K562 (cell line): Measurements from ENCODE around the gene GPR183. TPM values are rescaled to one million over a fixed set of nuclear protein-coding genes. Genes with fewer than 3 reads are reported as not detected.

Source experiments
- ATAC-seq: fragments of 200-7000 bp; cut with Tn5 transposase; 3 replicates; pipeline ENCODE4 v1.9.1; 2020; ENCODE audit warnings: moderate library complexity
- BruUV-seq: library from RNA; stranded (reverse); fragments of 400-500 nt; replicated peaks from 2 replicates; lab custom pipeline; 2021; lab: Mats Ljungman, UMichigan
- CTCF ChIA-PET: fragments of 300-600 bp; formaldehyde crosslinking; extraction: SDS; loops from one replicate; lab custom pipeline; 2021; ENCODE audit warnings: low intra/inter-chr PET ratio; lab: Yijun Ruan, JAX
- POLR2A ChIA-PET: fragments of 300-600, 350-650 bp; sonication (Branson Sonifier 250); formaldehyde crosslinking; extraction: SDS; loops from one replicate; lab custom pipeline; 2021; ENCODE audit warnings: antibody characterized with exemption, inconsistent platforms; lab: Yijun Ruan, JAX
- DNase-seq, 4 experiments: peaks; one replicate each; pipeline versions ENCODE4 v3.0.0 to v3.0.0-alpha.2; 2011 to 2018; ENCODE audit warnings: low spot score in 3 of 4, mixed read lengths in 3 of 4; ENCODE audit errors: extremely low read depth in 1 of 4
- FAIRE-seq: peaks from 2 replicates; lab custom pipeline; 2011; peaks lifted over from hg19 to GRCh38; lab: Jason Lieb, UNC
- H2AFZ ChIP-seq: 2 replicates; pipeline ENCODE4 v1.6.0; 2011; ENCODE audit warnings: low read depth, low read length, control low read depth, inconsistent platforms
- H3K27ac ChIP-seq: fragments of 200-600 bp; 3 replicates; pipeline ENCODE4 v1.8.0; 2011; ENCODE audit warnings: low read depth, mild to moderate bottlenecking, control low read depth, inconsistent platforms, low read length, moderate library complexity, mixed read lengths; ENCODE audit errors: extremely low read depth
- H3K27me3 ChIP-seq, 2 experiments: fragments of 300-600 bp in 1 of 2; 2 replicates in 1 of 2; 3 replicates in 1 of 2; pipeline versions ENCODE4 v1.6.0 to v1.8.0; 2011; ENCODE audit warnings: inconsistent platforms in 2 of 2, low read length in 2 of 2, mild to moderate bottlenecking in 1 of 2, mixed read lengths in 1 of 2, moderate library complexity in 1 of 2; ENCODE audit not compliant: control insufficient read depth in 2 of 2, insufficient read depth in 2 of 2
- H3K36me3 ChIP-seq: fragments of 300-600 bp; 3 replicates; pipeline ENCODE4 v1.8.0; 2011; ENCODE audit warnings: mild to moderate bottlenecking, low read length, inconsistent platforms; ENCODE audit not compliant: control insufficient read depth, insufficient read depth
- H3K4me1 ChIP-seq, 2 experiments: fragments of 200-600 bp in 1 of 2; replicated peaks in 1 of 2; 2 replicates in 1 of 2; 3 replicates in 1 of 2; pipeline versions ENCODE4 v1.5.1 to v1.8.0; 2011; ENCODE audit warnings: inconsistent platforms in 2 of 2, low read length in 2 of 2, mild to moderate bottlenecking in 1 of 2, mixed read lengths in 1 of 2, moderate library complexity in 1 of 2; ENCODE audit not compliant: control insufficient read depth in 2 of 2, insufficient read depth in 2 of 2
- H3K4me2 ChIP-seq: 2 replicates; pipeline ENCODE4 v1.6.1; 2011; ENCODE audit warnings: low read length, control low read depth, inconsistent platforms, mixed read lengths; ENCODE audit not compliant: insufficient read depth
- H3K4me3 ChIP-seq: fragments of 200-600 bp; sonication (generic), shearing (Covaris generic); 2 replicates; pipeline ENCODE4 v1.5.1; 2016; ENCODE audit warnings: control low read depth, inconsistent platforms
- H3K79me2 ChIP-seq: fragments of 200-600 bp; 3 replicates; pipeline ENCODE4 v1.8.0; 2011; ENCODE audit warnings: low read length, inconsistent platforms; ENCODE audit not compliant: control insufficient read depth, insufficient read depth
- H3K9ac ChIP-seq, 2 experiments: 2 replicates each; pipeline versions ENCODE4 v1.6.0 to v1.6.1; 2011; ENCODE audit warnings: low read depth in 2 of 2, low read length in 2 of 2, control low read depth in 1 of 2, inconsistent platforms in 1 of 2, mild to moderate bottlenecking in 1 of 2, mixed read lengths in 1 of 2; ENCODE audit not compliant: insufficient read depth in 1 of 2
- H3K9me1 ChIP-seq: one replicate; pipeline ENCODE4 v1.6.0; 2011; ENCODE audit warnings: inconsistent platforms, mild to moderate bottlenecking, low read length, moderate library complexity; ENCODE audit not compliant: control insufficient read depth, insufficient read depth
- H3K9me3 ChIP-seq: replicated peaks from 2 replicates; pipeline ENCODE4 v1.5.1; 2011; ENCODE audit warnings: low read depth, low read length, inconsistent platforms; ENCODE audit not compliant: control insufficient read depth, insufficient read depth
- H4K20me1 ChIP-seq: replicated peaks from 2 replicates; pipeline ENCODE4 v1.6.1; 2011; ENCODE audit warnings: low read length, inconsistent platforms, mixed read lengths; ENCODE audit not compliant: control insufficient read depth, insufficient read depth
- CBX8 ChIP-seq: fragments of 200-600 bp; sonication (generic); IDR thresholded peaks from 2 replicates; pipeline ENCODE4 v1.6.1; 2012; ENCODE audit warnings: borderline replicate concordance, mixed run types, low read depth, mild to moderate bottlenecking, moderate library complexity, mixed read lengths, low read length, control low read depth, inconsistent platforms; ENCODE audit not compliant: poor library complexity, severe bottlenecking; ENCODE audit errors: extremely low read depth
- CREM ChIP-seq: IDR thresholded peaks from 2 replicates; pipeline ENCODE4 v1.6.1; 2014; ENCODE audit warnings: antibody characterized with exemption, low read depth
- TFAM ChIP-seq: fragments of 250-450 bp; sonication (Bioruptor Pico); conservative IDR thresholded peaks from 2 replicates; pipeline ENCODE4 v1.5.0; 2021; ENCODE audit warnings: mild to moderate bottlenecking, moderate library complexity
- ZNF124 ChIP-seq: sonication (generic); formaldehyde crosslinking; IDR thresholded peaks from 2 replicates; pipeline ENCODE4 v1.8.1; 2022; ENCODE audit warnings: missing genetic modification reagents
- ZNF133 ChIP-seq: fragments of 250-450 bp; sonication (Bioruptor Pico); IDR thresholded peaks from 2 replicates; pipeline ENCODE4 v1.4.0; 2020; ENCODE audit warnings: mild to moderate bottlenecking
- ZNF134 ChIP-seq: fragments of 250-450 bp; sonication (Bioruptor Pico); conservative IDR thresholded peaks from 2 replicates; pipeline ENCODE4 v1.4.0; 2020
- ZNF589 ChIP-seq: fragments of 200-800 bp; sonication (Bioruptor generic); IDR thresholded peaks from 2 replicates; pipeline ENCODE4 v1.6.1; 2016; ENCODE audit warnings: low read depth, missing genetic modification characterization, missing compliant biosample characterization
- ZNF76 ChIP-seq: fragments of 250-450 bp; sonication (Bioruptor Pico); IDR thresholded peaks from 2 replicates; pipeline ENCODE4 v1.4.0; 2020; ENCODE audit warnings: mild to moderate bottlenecking, moderate library complexity, borderline replicate concordance
- WGBS: fragments of 100-300 bp; shearing (Covaris generic); methylation state at CpG from one replicate; pipeline ENCODE4 v1.1.6; 2016; ENCODE audit warnings: low coverage, mixed read lengths; ENCODE audit not compliant: insufficient coverage; ENCODE audit errors: missing lambda C conversion rate; 5-methylcytosine and 5-hydroxymethylcytosine counted together
- in situ Hi-C: fragments of 300-500 bp; cut with MboI; formaldehyde crosslinking; loops from 4 replicates; pipeline ENCODE4 v1.15.0; 2018; ENCODE audit warnings: inconsistent platforms, mixed read lengths
- intact Hi-C: fragments of 100-400 bp; cut with micrococcal nuclease; formaldehyde crosslinking; loops from 2 replicates; pipeline ENCODE4 v1.14.2; 2022
- polyA plus RNA-seq, 8 experiments: library from polyadenylated mRNA; depleted of rRNA in 4 of 8; stranded (reverse) in 5 of 8; unstranded in 3 of 8; fragments of >200 nt; fragmentation: Nextera tagmentation in 2 of 8; fragmentation: Illumina TruSeq in 1 of 8; extraction: Ambion mirVana in 2 of 8; extraction: Trizol in 1 of 8; gene quantifications; 2 replicates each; pipeline versions ENCODE4 v1.2.1 to v1.2.3, GENCODE V29; 2011 to 2014; ENCODE audit warnings: inconsistent platforms in 1 of 8, missing spikeins in 1 of 8
- total RNA-seq, 7 experiments: library from RNA; depleted of rRNA in 6 of 7; stranded (reverse); fragments of >200 nt in 6 of 7; fragmentation: Illumina TruSeq in 2 of 7; extraction: Trizol in 2 of 7; gene quantifications; 2 replicates each; pipeline versions ENCODE4 v1.2.1 to v1.2.3, GENCODE V29; 2011 to 2021; ENCODE audit warnings: low replicate concordance in 1 of 7
- TF ChIP-seq, protein P1 (sequence below): fragments of 250-450 bp; sonication (Bioruptor Pico); IDR thresholded peaks from 2 replicates; pipeline ENCODE4 v1.9.0; 2021; ENCODE audit warnings: mild to moderate bottlenecking
- TF ChIP-seq, protein P2 (sequence below): fragments of 250-450 bp; sonication (Bioruptor Pico); IDR thresholded peaks from 2 replicates; pipeline ENCODE4 v1.8.0; 2022; ENCODE audit warnings: inconsistent platforms
- TF ChIP-seq, protein P3 (sequence below): fragments of 200-400 bp; formaldehyde crosslinking; IDR thresholded peaks from 2 replicates; pipeline ENCODE4 v1.6.1; 2017; ENCODE audit warnings: mild to moderate bottlenecking, low read depth, low read length, moderate library complexity
- TF ChIP-seq, protein P4 (sequence below): fragments of 250-450 bp; sonication (Bioruptor Pico); IDR thresholded peaks from 2 replicates; pipeline ENCODE4 v1.5.0; 2021; ENCODE audit warnings: mild to moderate bottlenecking, moderate library complexity

Gene GPR183
- total and polyA plus RNA-seq, 9 of the 15 experiments (the other 6 are each of a cell fraction or from before 2014, with no cell fraction given), result 1.3 to 10.2 (median 3.7) TPM

DNA sequence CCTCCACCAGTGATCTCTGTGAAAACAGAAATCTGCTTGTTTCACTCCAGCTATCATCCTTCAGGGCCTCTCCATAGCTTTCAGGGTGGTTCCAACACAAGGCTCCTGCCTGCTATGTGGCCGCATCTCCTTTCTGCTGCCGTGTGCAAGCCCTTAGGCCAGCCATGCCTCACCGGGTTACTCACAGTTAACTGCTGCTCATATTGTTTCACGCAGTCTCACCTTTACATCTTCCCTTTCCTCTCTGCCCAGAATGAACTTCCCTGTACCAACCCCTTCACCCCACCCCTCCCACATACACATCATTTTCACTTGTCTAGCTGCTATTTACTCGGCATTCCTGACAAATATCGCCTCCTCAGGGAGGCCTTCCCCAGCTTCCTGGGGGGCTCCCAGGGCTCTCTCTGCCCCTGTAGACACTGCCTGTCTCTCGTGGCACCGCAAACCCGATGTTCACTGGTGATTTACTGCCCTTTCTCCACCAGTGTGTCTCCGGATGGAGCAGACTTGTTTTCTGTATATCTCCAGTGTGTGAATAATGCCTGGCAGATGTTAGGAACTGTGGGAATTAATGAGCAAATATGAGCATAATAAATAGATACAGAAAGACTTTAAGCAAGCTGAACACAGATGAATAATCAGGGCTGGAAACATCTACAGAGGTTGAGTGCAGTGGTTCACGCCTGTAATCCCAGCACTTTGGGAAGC is 39.3 kb upstream of the GPR183 start:
- intact Hi-C loops, result no loop called here
- in situ Hi-C loops, result no loop called here
- DNase-seq (no peak), FAIRE-seq (no peak), ATAC-seq (no peak)
- Histone ChIP-seq H3K4me3 (no peak overlapping the region), H3K9ac (no peak overlapping the region), H3K9me3 (no peaks in the 10 kb centered on the region), H3K4me1 (no peaks in the 10 kb centered on the region; a peak in 1 of 5 replicates), H4K20me1 (no peaks in the 10 kb centered on the region; the same call in 1 of the 2 replicates), H3K36me3 (peaks cover 46% of the 10 kb centered on the region; the same call in 2 of the 3 replicates), H3K27me3 (no peaks in the 10 kb centered on the region), H3K9me1 (no peaks in the 10 kb centered on the region), H3K27ac (no peak overlapping the region), H2AFZ (no peak overlapping the region), H3K79me2 (no peaks in the 10 kb centered on the region), H3K4me2 (no peak overlapping the region)
- WGBS, result 90% methylated on average over 11 of the region's 11 CpGs
- CTCF ChIA-PET, result no interaction called here
- no TSS peak for BruUV-seq
- POLR2A ChIA-PET, result interaction anchor here (0.6 to 1.2 kb wide), 2 partner anchors 11 to 31 kb away, joined by 3 read pairs; no protein-coding TSS in a partner anchor
- TF ChIP-seq CBX8 (no peak), ZNF134 (CRISPR knock-in tag) (no peak), ZNF124 (CRISPR knock-in tag) (no peak), CREM (no peak), ZNF133 (CRISPR knock-in tag) (no peak), TFAM (CRISPR knock-in tag) (no peak), ZNF589 (no peak), ZNF76 (no peak)
- TF ChIP-seq, protein P1, sequence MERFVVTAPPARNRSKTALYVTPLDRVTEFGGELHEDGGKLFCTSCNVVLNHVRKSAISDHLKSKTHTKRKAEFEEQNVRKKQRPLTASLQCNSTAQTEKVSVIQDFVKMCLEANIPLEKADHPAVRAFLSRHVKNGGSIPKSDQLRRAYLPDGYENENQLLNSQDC, result no peak
- TF ChIP-seq, protein P2, sequence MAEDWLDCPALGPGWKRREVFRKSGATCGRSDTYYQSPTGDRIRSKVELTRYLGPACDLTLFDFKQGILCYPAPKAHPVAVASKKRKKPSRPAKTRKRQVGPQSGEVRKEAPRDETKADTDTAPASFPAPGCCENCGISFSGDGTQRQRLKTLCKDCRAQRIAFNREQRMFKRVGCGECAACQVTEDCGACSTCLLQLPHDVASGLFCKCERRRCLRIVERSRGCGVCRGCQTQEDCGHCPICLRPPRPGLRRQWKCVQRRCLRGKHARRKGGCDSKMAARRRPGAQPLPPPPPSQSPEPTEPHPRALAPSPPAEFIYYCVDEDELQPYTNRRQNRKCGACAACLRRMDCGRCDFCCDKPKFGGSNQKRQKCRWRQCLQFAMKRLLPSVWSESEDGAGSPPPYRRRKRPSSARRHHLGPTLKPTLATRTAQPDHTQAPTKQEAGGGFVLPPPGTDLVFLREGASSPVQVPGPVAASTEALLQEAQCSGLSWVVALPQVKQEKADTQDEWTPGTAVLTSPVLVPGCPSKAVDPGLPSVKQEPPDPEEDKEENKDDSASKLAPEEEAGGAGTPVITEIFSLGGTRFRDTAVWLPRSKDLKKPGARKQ, result no peak
- TF ChIP-seq, protein P3, sequence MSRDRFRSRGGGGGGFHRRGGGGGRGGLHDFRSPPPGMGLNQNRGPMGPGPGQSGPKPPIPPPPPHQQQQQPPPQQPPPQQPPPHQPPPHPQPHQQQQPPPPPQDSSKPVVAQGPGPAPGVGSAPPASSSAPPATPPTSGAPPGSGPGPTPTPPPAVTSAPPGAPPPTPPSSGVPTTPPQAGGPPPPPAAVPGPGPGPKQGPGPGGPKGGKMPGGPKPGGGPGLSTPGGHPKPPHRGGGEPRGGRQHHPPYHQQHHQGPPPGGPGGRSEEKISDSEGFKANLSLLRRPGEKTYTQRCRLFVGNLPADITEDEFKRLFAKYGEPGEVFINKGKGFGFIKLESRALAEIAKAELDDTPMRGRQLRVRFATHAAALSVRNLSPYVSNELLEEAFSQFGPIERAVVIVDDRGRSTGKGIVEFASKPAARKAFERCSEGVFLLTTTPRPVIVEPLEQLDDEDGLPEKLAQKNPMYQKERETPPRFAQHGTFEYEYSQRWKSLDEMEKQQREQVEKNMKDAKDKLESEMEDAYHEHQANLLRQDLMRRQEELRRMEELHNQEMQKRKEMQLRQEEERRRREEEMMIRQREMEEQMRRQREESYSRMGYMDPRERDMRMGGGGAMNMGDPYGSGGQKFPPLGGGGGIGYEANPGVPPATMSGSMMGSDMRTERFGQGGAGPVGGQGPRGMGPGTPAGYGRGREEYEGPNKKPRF, result no peak
- TF ChIP-seq, protein P4, sequence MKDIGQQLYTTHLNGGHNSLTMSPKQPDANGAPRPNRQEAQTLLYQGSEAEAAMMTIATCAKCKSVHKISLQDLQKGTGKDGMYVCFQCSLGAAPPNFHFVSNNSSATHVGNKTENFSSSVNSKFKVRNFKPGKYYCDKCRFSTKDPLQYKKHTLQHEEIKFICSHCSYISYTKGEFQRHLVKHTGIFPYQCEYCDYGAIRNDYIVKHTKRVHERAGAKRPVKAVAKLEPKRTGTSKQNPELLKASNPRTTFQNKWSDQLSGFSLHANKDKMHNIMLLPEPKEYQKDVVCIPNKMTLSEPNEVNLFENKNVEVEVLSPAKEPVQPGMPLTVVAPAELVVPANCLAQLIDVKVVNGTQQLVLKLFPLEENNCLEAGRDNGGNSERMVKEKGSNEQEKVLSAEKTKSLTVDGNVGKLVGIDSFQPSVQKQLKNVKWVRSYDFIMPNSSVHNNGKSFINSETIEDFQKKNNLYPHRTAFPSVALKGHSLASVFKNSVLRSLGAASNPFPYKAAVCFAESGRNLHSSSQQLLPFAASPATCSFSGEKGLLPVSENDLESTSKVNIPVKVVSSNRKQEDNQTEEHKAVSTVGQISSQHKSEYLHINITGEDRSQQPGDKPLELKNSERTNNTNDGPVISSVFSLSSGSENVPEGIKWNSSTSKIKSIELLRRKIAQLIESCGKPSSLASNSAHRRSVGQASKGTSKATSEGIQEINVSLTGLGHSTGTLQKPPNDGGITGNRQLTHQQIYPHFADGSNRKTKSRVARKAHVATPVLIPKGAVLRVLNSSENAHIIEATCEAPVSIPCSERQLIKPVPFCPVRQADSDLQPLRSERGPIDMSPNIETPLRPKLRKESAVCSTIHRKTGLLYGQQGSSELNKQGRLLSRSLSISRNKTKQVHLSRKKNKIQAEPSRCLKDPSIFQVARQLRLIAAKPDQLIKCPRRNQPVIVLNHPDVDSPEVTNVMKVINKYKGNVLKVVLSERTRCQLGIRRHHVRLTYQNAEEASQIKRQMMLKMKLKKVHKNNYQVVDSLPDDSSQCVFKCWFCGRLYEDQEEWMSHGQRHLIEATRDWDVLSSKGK (CRISPR knock-in tag), result no peak
